COLO668 (cell line): ENCODE results near the gene GTSE1.

Experiments used
- DNase-seq: peaks from one replicate; lab custom pipeline; 2025; ENCODE audit not compliant: unreplicated experiment; lab: John Stamatoyannopoulos, UW

Gene GTSE1

GRCh38 chr22:46363611-46364321, 67.1 kb downstream of the GTSE1 start:
- no peak for DNase-seq

GRCh38 chr22:46364341-46365165, 67.9 kb downstream of the GTSE1 start:
- DNase-seq = no peak

GRCh38 chr22:46365166-46365624, 68.5 kb downstream of the GTSE1 start:
- no peak for DNase-seq

- DNase-seq = peak; percentile 37
These were observed 69.7 kb downstream of the GTSE1 start for GRCh38 chr22:46366327-46366731.

GRCh38 chr22:46366801-46367706, 70.4 kb downstream of the GTSE1 start:
- DNase-seq = peak; percentile 93

GRCh38 chr22:46367707-46368191, 71.1 kb downstream of the GTSE1 start:
- DNase-seq = peak; percentile 95

GRCh38 chr22:46368422-46368821, 71.8 kb downstream of the GTSE1 start:
- no peak for DNase-seq

- no peak for DNase-seq
These were observed 72.4 kb downstream of the GTSE1 start for GRCh38 chr22:46368871-46369715.

- no peak for DNase-seq
These were observed 73.3 kb downstream of the GTSE1 start for GRCh38 chr22:46369716-46370583.

GRCh38 chr22:46370584-46371291, 74.1 kb downstream of the GTSE1 start:
- peak; percentile 42 for DNase-seq

- no peak for DNase-seq
These were observed 75.1 kb downstream of the GTSE1 start for GRCh38 chr22:46371623-46372226.

GRCh38 chr22:46372686-46373085, 76.0 kb downstream of the GTSE1 start:
- DNase-seq = no peak

- peak; percentile 72 for DNase-seq
These were observed 76.5 kb downstream of the GTSE1 start for GRCh38 chr22:46373159-46373558.

GRCh38 chr22:46373921-46374662, 77.4 kb downstream of the GTSE1 start:
- DNase-seq = peak; percentile 85

GRCh38 chr22:46374663-46375474, 78.2 kb downstream of the GTSE1 start:
- peak; percentile 56 for DNase-seq

- no peak for DNase-seq
These were observed 79.4 kb downstream of the GTSE1 start for GRCh38 chr22:46376111-46376510.
